Fibroblast of skin of abdomen (primary cell): ENCODE results near the gene BCL2.
"Not testable (repeated sequence)": the region's sequence is repeated elsewhere in the genome, so short reads cannot be mapped to it uniquely, and the experiment has no call there.

ENCODE experiments used
- DNase-seq: peaks from one replicate; pipeline ENCODE4 v3.0.0-alpha.2; 2013

The BCL2 gene

DNA sequence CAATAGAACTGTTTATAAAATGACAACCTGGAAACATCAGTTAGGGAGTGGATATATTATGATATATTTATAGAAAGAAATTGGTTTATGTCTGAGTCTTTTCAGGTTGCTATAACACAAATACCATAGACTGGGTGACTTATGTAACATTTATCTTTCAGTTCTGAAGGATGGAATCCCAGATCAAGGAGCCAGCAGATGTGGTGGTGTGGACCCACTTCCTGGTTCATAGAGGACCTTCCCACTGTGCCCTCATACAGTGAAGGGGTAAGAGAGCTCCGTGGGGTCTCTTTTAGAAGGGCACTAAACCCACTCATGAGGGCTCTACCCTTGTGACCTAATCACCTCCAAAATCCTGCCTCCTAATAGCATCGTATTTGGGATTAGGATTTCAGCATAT is 86.7 kb downstream of the BCL2 start:
- no peak for DNase-seq

DNA sequence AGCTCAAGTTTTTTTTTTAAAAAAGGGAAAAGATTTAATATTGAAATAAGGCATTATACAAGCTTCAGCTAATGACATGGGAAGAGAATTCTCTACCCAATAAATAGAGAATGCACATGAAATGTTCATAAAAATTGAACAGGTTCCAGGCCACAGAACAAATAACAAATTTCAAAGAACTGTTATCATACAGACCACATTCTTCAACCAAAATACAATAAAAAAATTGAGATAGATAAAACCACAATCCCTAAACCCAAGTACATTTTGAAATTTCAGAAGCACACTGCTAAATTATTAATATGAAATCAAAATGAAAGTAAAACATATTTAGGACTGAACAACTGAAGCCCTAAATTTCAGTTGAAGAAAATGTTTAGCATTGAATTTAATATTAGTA is 89.6 kb downstream of the BCL2 start:
- DNase-seq, result no peak

DNA sequence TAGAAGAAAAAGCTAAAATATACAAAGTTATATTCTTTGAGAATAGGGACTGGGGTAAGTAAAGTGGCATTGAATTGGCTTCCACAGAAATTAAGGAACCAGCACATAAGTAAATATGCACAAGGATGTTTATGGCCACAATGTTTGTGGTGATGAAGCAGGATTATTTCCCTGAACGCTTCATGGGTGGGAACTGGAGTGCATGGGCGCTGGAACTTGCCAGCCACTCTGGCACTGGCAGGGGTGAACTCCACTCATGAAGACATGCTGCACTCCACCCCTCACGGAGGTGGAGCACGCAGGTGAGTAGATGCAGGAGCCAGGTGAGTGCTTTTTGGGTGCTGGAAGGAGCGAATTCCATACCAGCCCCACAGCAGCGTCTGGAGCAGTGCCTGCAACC is 94.1 kb downstream of the BCL2 start:
- no peak for DNase-seq

DNA sequence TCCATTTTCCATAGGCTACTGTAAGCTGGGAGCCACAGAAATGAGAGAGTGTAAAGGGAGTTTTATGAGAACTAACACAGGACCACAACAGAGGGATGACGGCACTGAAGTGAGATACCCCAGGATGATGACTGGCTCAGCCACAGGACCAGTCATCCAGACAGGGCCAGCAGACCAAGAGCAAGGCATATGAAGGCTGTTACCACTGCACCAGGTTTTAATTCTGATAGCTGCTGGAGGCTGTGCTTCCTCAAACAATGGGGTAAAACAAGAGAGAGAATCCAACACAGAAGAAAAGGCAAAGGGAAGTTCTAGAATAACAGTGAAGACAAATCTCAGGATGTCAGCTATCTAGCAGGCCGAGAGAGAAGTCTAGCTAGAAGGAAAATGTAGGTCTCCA is 94.9 kb downstream of the BCL2 start:
- DNase-seq, result no peak

DNA sequence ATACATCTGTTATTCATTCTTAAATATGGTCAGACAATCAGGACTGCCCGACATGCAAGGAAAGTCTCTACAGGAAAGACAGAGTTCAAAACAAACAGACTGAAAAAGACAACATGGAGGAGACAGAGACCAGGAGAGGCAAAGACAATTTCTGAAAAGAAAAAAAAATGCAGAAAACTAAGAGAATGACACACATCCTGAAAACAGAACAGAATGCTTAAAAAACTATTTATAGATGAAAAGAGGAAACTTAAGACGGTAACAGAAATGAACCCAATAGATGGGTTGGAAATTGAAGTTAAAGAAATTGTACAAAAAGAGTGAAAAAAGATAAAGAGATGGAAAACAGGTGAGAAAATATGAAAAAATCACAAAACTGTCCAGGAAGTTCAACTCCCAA is 95.7 kb downstream of the BCL2 start:
- DNase-seq, result no peak

DNA sequence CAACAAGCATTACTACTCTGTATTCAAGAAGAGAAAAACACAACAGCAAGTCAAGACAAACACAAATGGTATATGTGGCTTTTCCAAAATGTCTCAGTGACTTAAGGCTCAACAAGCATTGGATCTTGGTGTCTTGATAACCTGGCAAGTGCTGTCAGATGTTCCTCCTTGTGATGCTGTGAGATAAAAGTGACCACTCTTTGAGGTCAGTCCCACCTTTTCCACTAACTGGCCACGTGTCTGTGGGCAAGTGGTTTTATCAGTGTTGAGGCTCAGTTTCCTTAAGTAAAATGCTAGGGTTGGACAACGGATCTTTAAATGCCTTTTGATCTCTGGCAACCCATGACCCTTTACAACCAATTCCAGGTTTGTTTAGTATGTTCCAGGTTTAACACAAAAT is 98.7 kb downstream of the BCL2 start:
- no peak for DNase-seq

DNA sequence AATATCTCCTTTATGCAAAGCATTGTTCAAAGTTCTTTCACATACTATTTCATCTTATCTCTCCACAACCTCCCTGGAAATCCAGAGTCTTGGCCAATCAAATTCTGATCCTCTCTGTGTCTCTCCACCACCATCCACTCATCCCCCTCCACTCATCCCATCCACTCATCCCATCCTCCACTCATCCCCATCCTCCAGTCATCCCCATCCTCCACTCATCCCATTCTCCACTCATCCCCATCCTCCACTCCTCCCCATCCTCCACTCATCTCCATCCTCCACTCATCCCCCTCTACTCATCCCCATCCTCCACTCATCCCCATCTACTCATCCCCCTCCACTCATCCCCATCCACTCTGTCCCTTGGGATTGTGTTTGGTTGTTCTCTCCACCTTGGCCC is 101.1 kb downstream of the BCL2 start:
- no peak for DNase-seq

DNA sequence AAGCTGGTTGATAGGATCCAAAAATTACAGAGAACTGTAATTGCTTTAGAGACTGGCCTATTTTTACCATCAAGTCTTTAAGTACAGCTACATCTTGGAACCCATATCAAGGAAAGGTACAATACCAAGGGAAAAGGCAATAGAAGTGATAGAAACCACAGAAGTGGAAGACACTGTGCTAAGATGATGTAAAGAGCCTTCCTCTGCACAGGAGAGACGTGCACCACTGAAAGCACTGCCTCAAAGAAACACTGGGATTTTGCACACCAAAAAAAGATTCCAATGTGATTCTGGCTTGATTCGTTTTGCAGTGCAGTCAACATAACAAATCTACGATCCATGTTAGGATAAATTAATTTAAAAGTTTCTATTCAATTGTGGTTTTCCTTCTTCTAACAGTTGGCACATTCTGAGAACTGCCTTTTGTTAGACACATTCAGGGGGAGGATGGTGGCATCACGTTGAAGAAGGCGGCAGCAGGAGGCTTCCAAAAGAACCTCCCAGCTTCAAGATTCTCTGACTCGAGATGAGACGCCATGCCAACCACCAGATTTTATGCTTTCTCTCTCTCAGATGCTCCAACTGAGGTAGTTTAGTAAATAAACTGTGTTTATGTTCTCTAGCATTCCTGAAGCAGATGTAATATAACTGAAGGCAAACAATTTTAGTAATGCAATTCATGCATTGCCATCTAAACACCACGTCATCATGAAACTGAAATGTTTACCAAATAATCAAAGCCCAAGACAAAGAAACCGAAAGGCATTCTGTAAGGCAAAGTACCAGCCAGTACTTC is 102.9 kb downstream of the BCL2 start:
- no peak for DNase-seq

DNA sequence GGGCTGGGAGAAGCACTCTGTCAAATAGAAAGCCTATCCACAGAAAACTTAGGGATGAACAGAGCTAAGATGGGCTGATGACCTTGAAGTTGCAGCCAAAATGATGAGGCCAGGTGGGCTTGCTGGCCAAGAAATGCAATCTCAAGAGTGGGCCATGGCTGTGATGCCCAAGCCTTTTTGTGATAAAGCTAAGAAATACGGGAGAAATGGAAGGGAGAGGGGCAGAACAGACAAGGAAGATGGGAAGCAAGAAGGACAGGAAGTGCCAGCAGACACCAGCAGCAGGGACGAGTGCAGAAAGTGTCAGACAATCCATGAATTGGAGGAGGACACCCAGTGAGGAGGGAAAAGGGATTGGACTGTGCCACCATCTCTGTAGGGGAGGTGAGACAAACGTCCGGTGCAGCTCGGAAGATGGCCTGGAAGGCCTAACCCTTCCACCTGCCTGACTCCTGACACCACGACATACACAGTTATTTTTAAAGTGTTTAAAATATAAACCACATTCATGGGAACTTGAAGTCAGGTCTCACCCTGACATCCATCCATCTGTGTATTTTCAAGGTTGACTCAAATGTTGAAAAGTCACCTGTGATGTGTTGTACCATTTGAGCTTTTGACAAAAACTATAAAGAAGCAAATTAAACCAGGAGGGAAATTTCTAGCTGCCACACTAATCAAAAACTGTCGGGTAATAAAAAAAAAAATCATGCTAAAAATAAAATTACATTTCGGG is 105.5 kb downstream of the BCL2 start:
- DNase-seq, result no peak

DNA sequence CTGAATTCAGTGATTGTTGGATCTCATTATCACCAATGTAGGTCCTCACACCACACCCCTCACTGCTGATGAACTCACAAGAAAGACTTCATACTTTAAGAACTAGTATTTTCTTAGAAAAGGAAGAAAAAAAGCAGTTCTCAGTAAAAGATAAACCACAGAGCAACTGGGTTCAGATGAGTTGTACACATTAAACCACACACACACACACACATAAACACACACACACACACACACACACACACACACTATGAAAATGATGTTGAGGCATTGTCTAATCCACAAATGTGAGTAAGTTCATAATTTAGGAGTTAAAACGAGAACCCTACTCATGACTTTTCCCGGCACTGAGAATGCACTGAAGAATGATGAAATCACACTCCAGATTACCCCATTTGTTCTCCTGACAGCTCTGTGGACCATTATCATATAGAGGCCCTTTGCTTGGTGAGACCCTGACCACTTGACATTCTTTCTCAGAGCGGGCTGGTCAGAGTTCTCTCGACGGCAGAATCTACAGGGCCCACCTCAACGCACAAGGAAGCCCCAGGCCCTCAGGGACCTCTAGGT is 106.2 kb downstream of the BCL2 start:
- peak; percentile 57 for DNase-seq

DNA sequence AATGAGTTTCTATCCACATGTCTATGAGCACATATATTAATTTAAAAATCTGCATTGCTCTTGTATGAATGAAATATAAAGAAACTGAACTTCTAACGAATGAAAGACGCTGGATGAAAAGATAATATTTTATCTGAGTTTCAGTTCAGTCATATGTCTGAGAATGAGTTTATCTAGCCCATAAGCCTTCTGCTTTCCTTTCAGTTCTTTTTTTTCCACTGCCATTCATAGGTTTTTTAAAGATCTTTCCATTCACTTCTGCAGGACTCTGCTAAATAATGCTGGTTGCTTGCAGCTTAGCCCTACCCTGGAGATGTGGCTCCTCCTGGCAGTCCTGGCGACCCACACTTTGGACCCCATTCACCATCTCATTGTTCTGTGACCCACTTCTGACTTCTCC is 109.0 kb downstream of the BCL2 start:
- no peak for DNase-seq

DNA sequence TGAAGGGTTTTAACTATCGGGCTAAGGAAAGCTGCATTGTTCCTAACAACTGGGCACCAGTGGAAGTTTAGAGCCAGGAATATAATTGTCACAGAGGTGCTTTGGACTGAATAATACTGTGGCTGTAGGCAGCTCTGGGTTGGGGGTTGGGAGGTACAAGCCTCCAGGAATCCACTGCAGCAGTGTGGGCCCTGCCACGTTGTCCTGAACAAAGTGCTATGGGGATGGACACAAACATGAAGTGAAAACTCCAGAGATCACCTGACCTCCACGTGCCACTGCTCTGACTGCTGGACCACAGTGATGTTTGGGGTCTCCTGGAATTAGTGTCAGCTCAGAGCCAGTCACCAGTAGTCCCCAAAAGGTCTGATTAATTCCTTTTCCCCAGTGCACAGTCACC is 110.9 kb downstream of the BCL2 start:
- no peak for DNase-seq

DNA sequence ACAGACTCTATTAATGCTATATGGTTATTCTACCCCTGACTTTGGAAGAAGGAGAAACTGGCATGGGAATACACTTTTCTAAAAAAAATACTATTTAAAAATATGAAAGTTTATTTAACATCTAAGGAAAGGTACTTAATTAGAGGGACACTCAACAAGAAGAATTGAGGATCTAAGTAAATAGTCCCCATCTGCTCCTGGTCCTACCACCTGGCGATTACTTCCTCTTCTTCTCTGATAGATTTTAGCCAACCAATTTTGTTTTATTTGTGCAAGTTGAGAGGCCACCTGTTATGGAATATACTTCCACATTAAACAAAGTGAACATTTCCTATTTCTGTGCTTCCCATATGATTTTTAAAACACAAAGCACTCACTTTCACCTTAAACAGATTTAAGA is 111.7 kb downstream of the BCL2 start:
- DNase-seq, result no peak

DNA sequence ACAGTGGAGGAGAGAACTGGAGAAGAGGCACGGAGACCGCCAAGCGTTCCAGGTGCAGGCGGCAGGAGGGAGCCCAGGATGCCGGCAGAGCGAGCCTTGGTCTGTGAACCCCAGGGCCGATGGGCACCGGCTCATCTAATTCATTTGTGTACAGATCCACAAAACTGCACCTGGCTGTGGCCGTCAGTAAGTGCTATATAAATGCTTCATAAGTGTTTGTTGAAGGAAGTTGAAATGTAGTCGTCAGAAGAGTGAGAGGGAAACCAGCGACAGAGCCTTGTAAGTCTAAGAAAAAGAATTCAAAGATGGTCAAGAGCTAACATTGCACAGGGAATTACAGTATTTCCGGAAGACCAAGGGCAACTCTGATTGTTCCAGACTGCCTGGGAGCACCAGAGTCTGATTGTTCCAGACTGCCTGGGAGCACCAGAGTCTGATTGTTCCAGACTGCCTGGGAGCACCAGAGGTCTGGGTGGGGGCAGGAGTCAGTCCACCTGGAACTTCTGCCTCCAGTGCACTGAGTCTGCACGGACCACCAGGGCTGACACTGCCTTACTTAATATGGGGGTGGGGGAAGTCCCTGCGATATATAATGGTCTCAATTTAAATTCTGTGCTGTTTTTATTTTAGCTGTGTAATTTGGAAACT is 112.3 kb downstream of the BCL2 start:
- DNase-seq, result no peak

DNA sequence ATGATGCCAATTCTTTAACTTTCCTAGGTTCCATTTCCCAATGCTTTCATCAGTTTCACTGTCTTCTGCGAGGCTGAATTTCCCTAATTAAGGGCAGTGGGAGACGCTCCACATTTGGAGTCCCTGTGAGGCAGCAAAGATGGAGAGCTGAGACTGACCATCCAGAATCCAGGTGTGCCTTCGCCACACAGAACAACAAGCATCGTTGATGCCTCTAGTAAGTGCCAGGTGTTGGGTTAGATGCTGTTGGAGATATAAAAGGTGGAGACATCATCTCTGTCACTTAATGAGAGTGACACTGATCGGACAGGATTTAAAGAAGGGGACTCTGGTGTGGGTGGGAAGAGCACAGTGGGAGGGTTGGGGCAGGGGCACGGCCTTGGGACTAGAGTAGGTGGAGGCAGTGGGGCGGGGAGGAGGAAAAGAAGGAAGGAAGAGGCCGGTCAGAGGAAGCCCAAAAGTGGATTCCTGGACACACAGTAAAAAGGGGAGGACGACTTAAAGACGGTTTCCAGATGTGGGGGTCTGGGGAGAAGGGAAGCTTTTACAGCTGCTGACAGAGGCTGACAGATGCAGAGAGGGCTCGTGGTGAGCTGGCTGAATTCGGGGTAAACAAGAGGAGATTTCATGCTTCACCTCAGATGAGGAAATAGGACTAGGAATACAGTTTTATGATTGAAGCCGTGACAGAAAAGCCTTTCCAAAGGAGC is 113.0 kb downstream of the BCL2 start:
- DNase-seq, result no peak

DNA sequence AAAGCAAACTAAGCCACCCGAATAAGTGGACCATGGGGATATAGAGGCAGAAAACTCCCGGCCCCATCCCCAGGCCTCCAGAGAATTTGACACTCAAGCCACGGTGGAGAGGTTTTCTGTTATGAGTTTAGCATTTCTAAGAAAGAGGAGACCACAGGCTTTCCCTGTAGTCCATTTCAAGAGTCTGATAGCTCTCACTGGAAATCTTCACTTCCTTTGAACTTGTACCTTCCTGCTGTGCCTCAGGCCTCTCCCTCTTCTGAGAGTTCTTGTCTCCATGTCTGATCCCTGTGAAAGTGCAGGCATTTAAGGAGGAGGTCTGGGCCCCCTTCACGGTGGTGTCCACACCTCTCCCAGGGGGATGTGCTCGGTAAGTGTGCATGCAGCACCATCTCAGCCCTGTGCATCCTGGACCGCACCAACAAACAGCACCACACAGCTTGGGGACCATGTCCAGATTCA is 113.7 kb downstream of the BCL2 start:
- no peak for DNase-seq

DNA sequence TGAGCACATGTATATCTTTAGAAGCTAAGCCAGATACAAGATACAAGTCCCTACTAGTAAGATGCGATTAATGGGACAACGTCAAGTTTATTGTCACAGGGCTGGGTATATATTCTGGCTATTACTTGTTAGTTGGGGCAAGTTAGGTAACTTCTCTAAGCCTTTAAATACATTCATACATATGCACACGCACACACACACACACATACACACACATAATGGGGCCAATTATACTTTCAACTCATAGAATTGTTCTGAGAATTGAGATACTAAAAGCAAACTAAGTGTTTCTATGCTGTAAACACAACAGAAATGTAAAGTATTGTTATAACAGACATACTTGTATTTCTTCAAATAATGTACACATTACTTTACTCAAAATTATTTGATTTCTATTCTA is 116.1 kb downstream of the BCL2 start:
- DNase-seq, result no peak

DNA sequence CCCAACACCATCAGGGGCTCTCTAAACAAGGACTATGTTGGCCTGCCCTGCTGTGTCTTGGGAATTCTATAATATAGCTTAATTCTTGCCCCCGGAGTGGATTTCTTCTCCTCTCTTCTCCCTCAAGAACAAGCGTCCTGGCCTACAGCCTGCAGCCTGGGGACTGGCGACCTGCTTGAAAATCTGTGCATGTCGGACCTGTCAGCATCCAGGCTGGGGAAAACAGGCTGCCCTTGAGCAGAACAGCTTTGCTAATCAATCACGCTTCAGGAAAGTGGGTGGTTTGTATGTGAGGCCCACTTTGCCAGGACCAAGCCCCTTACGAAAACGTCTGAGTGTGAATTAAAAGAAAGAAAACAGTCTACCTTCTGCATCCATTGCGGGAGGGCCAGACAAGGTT is 116.7 kb downstream of the BCL2 start:
- DNase-seq, result no peak

DNA sequence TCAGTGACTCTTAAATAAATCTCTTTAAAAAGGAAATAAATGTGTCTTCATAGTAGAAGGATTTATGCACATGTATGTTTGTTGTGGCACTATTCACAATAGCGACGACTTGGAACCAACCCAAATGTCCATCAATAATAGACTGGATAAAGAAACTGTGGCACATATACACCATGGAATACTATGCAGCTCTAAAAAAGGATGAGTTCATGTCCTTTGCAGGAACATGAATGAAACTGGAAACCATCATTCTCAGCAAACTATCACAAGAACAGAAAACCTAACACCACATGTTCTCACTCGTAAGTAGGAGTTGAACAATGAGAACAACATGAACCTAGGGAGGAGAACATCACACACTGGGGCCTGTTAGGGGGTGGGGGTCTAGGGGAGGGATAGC is 118.1 kb downstream of the BCL2 start:
- not testable (repeated sequence) for DNase-seq

DNA sequence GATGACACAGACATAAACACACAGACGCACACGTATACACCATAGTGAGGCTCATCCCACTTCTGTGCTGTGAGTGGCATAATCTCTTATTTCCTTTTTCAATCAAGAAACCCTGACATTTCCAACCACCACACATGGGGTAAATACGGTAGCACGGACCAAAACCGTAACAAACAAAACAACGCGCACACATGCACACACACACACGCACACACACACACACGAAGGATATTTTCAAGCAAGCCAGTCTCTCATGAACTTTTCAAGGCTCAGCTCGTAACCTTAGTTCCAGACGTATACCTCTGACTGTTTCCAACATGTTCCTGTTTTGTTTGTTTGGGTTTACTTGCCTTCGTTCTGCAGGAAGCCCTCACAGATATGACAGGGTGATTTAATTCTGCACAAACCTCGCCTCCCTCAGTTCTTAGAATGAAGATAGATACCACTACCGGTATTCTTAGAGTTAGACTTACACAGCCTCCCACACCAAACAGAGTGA is 119.8 kb downstream of the BCL2 start:
- DNase-seq, result no peak

DNA sequence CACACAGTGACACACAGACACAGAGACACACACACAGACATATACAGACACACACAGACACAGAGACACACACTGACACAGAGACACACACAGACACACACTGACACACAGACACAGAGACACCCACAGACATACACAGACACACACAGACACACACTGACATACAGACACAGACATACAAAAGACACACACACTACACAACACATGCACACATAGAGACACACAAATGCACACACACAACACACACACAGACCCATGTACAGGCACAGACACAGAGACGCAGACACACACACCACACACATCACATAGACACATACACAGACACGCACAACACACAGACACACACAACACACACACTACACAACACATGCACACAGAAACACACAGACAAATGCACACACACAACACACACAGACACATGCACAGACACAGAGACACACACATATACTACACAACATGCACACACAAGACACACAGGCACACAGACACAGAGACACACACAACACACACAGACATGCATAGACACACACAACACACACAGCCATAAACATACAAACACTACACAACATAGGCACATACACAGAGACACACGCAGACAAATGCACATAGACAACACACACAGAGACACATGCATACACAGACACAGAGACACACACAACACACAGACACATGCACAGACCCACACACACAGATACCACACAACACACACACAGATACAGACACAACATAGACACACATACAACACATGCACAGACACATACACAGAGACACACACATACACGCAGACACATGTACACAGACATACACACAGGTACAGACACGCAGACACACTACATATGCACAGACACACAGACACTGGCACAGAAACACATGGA is 120.5 kb downstream of the BCL2 start:
- no peak for DNase-seq
